Measurements from ENCODE around the gene KCNH8.
"Not testable (repeated sequence)": the region's sequence is repeated elsewhere in the genome, so short reads cannot be mapped to it uniquely, and the experiment has no call there.

KCNH8 gene

DNA sequence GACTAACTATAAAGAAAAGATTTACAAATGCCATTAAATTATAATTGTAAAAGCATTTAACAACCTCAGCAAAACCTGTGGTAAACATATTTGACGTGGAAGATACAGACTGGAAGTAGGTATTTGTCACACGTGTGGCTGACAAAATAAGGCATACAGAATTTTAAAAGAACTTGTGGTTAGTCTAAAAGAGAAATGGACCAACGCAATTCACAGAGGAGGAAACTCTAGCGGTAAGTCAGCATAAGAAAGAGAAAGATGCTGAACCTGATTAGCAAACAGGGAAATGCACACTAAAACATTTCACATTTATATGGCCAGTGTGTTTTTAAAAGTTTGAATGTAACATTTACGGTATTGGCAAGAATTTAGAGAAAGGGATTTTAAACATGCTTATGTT, 35.3 kb downstream of the KCNH8 start:
- no peak for FAIRE-seq

DNA sequence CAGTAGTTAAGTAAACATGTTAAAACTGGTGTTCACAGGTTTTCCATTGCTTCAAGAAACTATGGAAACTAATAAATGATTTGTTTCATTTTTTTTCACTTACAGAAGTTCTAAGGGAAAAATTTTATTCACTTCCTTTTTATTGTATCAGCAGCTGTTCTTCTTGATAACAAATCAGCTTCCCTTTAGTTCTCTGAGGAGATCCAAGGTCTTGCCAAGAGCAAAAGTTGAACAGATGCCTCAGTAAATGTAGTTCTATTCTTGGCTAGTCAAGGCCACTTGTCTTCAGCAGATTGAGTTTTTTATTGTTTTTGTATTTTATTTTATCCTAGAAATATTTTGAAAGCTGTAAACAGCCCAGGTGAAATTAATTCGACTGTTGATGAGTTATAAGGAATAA, 41.8 kb downstream of the KCNH8 start:
- no peak for FAIRE-seq

DNA sequence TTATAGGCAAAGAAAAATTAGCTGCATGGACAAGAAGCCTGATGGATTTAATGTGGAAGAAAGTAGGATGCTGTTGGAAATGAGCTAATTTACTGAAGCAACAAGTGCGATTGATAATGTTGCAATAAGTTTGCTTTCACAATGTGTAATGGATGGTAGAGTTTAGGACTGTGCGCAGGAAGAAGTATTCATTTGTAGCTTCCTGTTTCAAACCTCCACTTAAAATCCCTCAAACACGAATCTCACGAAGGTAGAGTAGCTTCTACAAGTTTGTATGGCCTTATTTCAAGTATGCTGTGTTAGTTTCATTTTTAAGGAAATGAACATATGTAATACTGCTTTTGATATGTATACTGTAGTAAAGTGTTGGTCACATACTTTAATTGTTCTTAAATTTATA, 42.3 kb downstream of the KCNH8 start:
- FAIRE-seq = no peak

DNA sequence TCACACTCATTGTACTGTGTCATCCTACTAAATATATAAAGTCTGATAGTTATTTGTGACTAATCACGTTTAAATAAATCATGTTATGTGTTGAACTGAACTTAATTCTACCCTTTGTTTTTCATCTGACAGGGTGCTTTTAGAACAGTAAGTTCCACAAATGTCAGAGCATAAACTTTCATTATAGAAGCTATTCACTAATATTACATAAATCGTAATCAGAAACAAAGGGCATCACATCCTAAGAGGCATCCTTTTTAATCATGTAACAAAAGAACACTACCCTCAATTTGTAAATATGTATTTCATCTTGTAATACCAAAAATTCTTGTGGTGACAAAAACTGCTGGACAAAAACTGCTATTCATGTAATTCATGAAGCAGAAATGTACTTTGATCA, 50.8 kb downstream of the KCNH8 start:
- no peak for FAIRE-seq

DNA sequence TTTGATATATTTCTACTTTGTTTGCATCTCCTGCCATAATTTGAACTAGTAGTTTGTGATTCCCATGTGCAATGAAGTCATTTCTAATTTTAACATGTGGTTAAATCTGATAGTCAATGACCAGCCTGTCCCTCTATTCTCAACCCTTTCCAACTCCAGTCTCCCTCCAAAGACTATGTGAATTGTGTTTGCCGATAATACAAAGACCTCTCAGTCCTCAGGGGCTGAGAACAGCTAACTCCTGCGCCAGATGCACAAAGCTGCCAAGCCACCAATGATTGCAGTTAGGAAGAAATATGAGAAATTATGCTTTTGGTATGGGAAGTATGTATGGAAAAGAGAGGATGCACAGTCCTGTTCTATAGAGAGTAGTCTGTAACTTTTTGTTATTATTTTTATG, 54.0 kb downstream of the KCNH8 start:
- FAIRE-seq = no peak

DNA sequence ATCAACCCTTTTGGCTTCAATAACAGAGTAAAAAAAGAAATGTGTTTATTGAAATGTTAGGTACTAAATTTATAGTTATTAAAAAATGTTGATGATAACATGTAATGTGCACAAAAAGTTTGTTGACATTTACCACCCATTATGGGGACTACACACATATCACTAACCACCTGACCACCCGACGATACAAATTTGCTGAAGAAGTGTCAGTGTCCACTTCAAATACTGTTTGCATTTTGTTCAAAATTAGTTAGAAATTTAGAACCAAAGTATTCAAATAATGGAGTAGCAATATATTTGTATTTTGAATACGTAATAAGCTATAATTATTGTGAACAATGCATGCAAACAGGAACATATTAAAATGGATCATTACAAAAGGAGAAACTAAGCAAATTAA, 54.4 kb downstream of the KCNH8 start:
- no peak for FAIRE-seq

DNA sequence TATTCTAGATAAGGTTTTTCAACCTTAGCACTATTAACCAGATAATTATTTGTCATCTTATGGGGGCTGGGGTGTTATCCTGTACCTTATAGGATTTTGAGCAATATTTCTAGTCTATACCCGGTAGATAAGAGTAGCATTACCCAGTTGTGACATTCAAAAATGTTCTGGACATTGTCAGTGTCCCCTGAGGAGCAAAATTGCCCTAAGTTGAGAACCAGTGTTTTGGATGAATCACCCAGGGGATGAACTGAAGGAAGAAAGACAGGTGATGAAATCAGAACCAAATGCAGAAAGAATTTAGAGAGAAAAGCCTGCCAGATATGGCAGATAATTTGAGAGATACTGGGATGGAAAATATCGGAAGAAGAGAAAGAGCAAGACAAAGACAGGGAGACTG, 58.2 kb downstream of the KCNH8 start:
- FAIRE-seq = no peak

DNA sequence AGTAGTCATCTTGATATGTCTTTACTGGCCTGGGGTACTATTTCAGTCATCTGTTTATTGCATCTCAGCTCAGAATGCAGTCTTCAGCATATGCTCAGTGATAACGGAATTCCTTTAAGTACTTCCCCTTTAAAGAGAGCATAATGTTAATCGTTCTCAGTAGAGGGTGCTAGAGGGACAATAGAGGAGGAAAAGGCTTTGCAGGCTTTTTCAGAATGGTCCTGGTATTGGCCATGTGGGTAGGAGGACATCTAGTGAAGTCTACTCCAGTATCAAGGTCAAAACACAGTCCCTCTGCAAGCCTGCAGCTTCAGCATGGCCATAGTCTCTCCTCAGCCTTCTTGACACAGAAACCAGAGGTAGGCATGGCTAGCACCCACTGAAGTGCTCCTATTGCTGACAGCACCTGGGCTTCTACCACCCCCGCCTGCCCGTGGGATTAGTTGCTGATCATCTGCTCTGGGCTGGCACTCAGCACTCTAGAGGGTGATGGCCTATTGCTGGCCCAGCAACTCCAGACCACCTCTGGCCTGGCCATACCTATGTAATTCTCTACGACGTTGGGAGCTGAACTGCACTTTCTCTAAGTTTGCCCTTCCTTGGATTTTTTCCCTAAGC, 65.4 kb downstream of the KCNH8 start:
- no peak for FAIRE-seq

DNA sequence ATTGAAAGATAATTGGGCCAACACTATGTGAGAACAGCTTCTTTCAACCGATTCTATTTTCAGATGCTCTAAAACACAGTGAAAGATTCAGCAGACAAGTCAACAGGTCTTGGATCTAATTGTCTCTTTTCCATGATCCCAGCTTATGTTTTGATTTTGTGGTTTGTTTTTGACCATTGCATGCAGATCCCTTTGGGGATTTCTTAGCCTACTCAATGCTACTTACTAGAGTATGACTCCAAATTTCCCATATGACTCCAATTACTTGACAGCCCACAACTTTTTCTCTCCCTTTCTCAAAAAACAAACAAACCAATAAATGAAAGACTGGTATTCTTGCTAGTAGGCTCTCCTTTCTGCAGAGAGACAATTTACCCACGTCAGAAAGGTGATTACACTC, 67.1 kb downstream of the KCNH8 start:
- no peak for FAIRE-seq

DNA sequence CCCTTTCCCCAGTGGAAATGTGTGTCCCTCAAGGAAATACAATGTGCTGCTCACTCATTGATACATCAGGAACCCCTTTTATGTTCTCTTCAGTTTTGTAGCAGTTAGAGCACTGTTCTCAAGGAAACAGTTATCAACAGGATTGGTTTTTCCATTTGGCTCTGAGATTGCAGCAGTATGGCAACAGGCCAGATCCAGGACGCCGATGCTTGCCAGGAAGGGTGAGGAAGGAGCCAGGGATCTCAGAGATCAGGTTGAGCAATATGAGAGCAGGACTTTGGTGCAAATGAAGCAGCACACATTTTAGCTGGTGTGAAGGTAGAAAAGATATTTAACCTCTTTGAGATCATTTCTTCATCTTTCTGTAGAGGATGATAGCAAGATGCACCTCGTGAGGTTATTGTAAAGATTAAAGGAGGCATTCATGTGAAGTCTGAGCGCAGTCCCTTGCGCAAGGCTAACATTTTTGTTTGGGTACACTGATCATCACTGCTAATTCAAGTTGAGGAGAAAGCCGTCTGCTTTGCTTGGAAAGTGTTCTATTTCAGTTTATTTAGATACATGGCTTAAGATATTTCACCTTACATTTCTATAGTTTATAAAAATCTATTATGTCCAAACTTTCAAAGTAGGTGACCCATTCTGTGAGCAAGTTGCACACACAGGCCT, 68.5 kb downstream of the KCNH8 start:
- FAIRE-seq = no peak

DNA sequence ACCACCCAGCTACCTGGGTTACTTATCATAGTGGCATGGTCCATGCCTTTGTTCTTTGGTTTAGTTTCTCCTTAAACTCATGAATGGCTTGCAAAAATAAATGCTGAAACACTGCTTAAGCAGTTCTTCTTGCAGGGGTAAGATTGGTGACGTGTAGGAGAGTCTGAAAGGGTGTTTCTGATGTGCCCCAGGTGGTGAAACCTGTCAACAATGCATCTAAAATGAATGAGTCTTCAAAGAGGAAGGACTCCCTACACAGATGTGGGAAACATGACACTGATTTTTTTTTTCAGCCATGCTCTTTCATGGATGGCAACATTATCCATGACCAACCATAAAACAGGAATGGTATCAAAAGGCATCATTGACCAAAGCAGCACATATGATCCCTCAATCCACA, 72.0 kb downstream of the KCNH8 start:
- no peak for FAIRE-seq

DNA sequence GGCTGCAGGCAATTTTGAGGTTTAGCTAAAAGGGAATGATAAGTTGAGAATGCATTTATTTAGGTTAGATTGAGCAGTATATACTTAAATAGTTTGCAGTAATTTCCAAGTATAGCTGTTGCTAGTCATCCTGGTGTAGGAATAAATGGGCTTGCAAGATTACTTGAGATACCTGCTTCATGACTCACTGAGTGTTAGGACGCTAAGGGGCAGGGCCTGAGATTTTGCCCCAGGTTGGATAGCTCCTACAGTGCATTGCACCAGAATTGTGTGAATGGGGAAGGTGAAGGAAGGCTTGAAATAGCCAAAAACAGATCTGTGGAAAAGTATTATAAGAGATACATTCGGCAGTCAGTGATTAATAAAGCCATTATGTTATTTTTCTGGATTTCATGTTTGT, 72.8 kb downstream of the KCNH8 start:
- FAIRE-seq = no peak

DNA sequence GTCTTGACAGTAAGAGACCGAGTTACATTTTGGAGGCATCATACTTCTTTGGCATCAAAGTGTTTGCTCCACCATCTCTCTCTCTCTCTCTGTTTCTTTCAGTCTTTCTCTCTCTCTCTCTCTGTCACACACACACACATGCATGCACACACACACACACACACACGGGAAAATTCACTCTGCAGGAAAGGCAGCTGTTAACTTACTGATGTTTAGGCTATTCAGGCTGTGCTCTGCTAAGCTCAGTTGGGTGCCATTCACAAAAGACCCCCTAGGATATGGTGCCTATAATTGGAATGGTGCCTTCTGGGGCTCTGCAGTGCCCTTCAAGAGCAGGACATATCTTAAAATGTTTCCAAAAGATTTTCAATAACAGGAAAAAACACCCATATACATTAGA, 78.2 kb downstream of the KCNH8 start:
- no peak for FAIRE-seq

DNA sequence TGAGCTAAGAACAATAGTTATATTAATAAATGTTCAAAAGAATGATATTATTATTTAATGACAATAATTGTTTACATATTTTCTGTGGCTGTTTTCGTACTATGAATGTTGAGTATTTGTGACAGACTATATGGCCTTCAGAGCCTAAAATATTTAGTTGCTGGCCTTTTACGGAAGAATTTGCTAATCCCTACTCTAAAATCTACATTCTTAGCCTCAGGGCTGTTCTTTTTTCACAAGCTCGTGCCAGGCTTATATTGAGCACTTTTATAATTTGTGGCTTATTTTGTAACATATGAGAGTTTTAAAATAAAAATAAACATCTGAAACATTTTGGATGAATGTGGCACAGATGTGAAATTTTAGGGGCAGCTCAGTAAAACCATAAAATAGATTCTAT, 79.9 kb downstream of the KCNH8 start:
- no peak for FAIRE-seq

DNA sequence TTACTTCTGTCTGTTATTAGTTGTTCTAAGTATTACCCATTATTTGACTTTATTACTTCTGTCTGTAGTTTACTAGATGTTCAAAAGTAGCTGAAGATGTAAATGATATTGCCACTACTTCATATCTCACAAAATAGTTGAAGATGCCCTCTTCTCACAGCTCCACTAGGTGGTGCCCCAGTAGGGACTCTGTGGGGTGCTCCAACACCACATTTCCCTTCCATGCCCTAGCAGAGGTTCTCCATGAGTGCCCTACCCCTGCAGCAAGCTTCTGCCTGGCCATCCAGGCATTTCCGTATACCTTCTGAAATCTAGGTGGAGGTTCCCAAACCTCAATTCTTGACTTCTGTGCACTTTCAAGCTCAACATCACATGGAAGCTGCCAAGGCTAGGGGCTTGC, 80.8 kb downstream of the KCNH8 start:
- no peak for FAIRE-seq

DNA sequence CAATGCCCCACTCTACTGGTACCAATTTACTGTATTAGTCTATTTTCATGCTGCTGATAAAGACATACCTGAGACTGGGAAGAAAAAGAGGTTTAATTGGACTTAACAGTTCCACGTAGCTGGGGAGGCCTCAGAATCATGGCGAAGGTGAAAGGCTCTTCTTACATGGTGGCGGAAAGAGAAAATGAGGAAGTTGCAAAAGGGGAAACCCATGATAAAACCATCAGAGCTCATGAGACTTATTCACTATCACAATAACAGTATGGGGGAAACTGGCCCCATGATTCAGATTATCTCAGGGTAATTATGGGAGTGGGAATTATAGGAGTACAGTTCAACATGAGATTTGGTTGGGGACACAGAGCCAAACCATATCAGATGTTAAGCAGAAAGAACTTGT, 81.6 kb downstream of the KCNH8 start:
- FAIRE-seq = not testable (repeated sequence)

DNA sequence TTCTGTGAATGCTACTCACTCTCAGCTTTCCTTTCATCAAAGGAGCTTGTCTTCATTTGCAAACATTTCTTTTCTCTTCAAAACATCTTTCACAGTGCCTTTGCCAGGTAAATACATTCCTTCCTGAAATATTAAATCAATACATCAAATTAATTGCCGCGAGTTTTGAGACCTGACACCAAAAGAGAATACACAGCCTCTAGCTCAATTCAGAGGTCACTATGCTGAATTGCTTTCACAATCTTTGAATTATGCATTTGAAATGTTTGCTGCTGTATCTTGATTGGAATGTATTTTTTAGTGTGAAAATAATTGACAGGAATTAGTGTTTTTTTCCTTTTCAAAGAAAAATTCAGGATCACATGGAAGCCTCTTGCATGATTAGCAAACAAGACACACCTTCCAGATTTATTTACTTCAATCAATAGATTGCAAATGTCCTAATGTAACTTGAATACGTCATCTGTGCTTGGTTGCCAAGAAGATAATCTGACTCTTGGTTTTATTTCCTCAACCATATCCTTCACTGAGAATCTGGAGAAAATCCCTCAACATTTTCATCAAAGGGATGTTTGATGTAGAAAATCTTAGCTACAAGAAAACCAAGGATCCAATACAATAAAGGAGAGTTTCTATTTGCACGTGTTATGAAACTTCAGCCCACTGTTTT, 83.6 kb downstream of the KCNH8 start:
- FAIRE-seq = peak; percentile 21

DNA sequence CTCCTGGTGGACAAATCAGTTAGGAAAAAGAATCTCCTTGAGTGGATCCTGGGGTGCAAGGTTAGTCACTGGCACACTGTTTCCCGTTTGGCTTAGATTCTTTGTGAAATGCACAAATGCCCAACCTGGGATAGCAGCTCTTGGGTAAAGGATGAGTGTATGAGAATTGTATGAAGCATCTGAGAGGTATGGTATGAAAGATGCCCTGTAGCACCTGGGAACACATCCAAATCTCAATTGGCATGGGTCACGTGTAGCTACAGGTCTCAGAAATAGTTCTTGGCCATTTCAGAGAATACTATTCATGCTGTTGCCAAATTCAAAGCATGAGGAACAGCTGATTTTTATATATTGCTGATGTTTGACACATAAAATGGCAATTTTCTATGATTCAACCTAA, 84.3 kb downstream of the KCNH8 start:
- no peak for FAIRE-seq

DNA sequence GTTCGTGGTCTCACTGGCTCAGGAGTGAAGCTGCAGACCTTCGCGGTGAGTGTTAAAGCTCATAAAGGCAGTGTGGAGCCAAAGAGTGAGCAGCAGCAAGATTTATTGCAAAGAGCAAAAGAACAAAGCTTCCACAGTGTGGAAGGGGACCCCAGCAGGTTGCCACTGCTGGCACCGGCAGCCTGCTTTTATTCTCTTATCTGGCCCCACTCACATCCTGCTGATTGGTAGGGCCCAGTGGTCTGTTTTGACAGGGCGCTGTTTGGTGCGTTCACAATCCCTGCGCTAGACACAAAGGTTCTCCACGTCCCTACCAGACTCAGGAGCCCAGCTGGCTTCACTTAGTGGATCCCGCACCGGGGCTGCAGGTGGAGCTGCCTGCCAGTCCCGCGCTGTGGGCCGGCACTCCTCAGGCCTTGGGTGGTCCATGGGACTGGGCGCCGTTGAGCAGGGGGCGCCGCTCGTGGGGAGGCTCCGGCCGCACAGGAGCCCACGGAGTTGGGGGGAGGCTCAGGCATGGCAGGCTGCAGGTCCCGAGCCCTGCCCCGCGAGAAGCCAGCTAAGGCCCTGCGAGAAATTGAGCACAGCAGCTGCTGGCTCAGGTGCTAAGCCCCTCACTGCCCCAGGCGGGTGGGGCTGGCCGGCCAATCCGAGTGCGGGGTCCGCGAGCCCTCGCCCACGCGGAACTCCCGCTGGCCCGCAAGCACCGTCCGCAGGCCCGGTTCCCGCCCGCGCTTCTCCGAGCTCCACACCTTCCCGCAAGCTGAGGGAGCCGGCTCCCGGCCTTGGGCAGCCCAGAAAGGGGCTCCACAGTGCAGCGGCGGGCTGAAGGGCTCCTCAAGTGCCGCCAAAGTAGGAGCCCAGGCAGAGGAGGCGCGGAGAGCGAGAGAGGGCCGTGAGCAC, 85.8 kb downstream of the KCNH8 start:
- not testable (repeated sequence) for FAIRE-seq

DNA sequence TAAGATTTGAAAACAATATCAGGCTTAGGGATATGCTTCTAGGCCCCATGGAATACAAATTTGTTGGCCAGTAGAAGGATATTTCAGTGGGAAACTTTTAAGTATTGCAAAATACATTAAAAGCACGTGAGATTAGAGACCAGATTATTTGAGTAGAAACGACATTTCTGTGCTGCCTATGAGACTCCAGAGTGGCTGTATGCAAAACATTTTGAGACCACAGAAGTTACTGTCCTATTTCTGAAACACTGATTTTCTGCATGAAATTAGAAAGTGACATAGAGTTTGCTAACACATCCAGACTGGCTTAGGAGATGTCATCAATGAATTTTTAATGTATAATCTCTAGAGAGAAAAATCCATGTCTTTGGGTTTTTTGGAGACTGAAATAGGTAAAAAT, 99.8 kb downstream of the KCNH8 start:
- FAIRE-seq = no peak

DNA sequence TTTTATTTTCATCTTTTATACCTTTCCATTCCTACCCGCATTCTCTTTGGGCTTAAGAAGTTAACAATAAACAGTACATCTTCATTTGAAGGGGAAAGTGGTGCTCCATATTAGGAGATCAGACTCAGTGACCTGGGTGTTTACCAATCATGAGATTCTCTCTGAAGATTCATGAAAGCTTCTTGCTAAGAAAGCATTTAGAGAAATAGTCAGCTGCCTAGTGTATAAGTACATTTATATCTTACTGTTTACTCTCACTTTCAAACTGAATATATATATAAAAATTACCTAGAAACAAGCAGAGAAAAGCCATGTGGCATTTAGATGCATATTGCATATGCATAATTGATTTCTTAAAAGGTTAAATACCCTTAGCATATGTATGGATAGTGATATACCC, 100.5 kb downstream of the KCNH8 start:
- no peak for FAIRE-seq

DNA sequence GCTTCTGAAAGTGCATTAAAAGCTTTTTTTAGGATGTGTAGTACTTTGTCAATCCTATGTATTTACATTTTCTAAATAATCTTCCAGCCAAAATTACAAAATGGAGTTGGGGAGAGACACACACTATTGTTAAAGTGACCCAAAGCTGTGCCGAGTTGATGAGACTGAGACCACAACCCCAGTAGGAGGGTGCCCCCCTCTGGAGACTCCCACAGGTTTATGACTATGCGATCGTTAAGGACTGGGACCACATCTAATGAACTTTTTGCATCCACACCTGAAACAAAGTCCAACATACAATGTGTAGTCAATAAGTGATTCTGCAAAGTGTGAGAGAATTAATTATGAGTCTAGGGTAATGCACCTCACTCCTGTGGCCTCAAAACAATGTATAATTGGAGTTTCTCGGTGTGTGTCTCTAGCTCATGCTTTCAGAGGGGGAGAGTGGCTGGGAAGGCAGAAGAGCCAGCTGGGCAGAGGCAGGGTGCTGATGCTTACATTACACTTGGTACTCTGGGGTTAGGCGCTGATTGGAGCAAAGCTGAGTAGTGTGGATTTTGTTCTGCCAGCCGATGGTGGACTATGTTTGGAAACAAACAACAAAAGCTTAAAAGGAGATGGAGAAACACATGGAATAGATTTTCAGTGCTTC, 102.8 kb downstream of the KCNH8 start:
- FAIRE-seq = no peak

DNA sequence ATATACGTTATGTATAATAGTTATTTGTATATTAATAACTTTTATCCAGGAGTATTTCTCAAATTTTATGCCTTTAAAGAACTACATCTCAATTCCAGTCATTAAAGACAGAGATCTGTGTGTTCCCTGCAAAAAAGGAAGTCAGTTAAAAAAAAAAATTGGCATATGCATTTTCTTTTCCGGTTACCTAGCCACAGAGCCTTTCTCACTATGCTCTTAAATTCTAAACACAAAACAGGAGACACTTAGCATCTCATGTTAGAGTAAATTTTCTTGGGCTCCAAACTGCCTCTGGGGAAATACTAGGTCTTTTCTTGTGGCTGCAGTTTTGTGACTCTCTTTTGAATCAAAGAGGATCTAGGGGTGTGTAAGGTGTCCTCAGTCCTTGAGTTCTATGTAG, 105.9 kb downstream of the KCNH8 start:
- FAIRE-seq = no peak

Measured in islet of Langerhans (tissue), 1 donor.